ENCODE data around the gene TNNC2. TPM values are rescaled to one million over a fixed set of nuclear protein-coding genes. Genes with fewer than 3 reads are reported as not detected.

TNNC2 gene
- total RNA-seq, 2 experiments from 2014 or later = not detected

GRCh38 chr20:45788351-45788750, 38.8 kb downstream of the TNNC2 start:
- Histone ChIP-seq H3K36me3 (ENCODE audit: insufficient read depth, low read length) (no peaks in the 10 kb centered on the region), H3K9me3 (ENCODE audit: low read length) (no peaks in the 10 kb centered on the region), H4K20me1 (ENCODE audit: insufficient read depth, low read length) (no peaks in the 10 kb centered on the region), H3K4me2 (ENCODE audit: low read length) (no peak overlapping the region), H3K27ac (ENCODE audit: low read depth, low read length, poor library complexity, severe bottlenecking) (no peak overlapping the region), H3K9me2 (ENCODE audit: insufficient read depth, low read length) (no peaks in the 10 kb centered on the region), H3K4me3 (ENCODE audit: low read depth, low read length, poor library complexity, severe bottlenecking) (no peak overlapping the region), H3K79me2 (ENCODE audit: insufficient read depth, low read depth, low read length) (peaks cover 7% of the 10 kb centered on the region; the same call in 1 of the 2 replicates), H2AFZ (ENCODE audit: low read length) (no peak overlapping the region), H3K4me1 (ENCODE audit: insufficient read depth, low read length, poor library complexity, severe bottlenecking) (peaks cover 14% of the 10 kb centered on the region)
- ChIA-PET CTCF (ENCODE audit: unreplicated experiment) (interaction anchor here (0.6 kb wide), 1 partner anchor 957 kb away, joined by 8 read pairs; no protein-coding TSS in a partner anchor), POLR2A (no interaction called here)
- TF ChIP-seq CTCF (conservative IDR thresholded peaks at IDR 0.05; ENCODE audit: low read length) = no peak
- no peak for TF ChIP-seq EZH2phosphoT487 (IDR thresholded peaks at IDR 0.05; ENCODE audit: borderline replicate concordance, low read depth, low read length)
- no peak for DNase-seq (ENCODE audit: low spot score)
- no TSS peak for BruUV-seq (replicated peaks)
- intact Hi-C loops (cut with micrococcal nuclease; ENCODE audit: unreplicated experiment) = no loop called here

- ChIA-PET POLR2A (no interaction called here), CTCF (ENCODE audit: unreplicated experiment) (interaction anchor here (1.1 kb wide), 1 partner anchor 12 kb away, joined by 3 read pairs; no protein-coding TSS in a partner anchor)
- Histone ChIP-seq H4K20me1 (ENCODE audit: insufficient read depth, low read length) (no peaks in the 10 kb centered on the region), H3K4me1 (ENCODE audit: insufficient read depth, low read length, poor library complexity, severe bottlenecking) (peaks cover 11% of the 10 kb centered on the region), H3K9me3 (ENCODE audit: low read length) (no peaks in the 10 kb centered on the region), H3K27ac (ENCODE audit: low read depth, low read length, poor library complexity, severe bottlenecking) (no peak overlapping the region), H3K36me3 (ENCODE audit: insufficient read depth, low read length) (no peaks in the 10 kb centered on the region), H3K4me2 (ENCODE audit: low read length) (no peak overlapping the region), H2AFZ (ENCODE audit: low read length) (no peak overlapping the region), H3K4me3 (ENCODE audit: low read depth, low read length, poor library complexity, severe bottlenecking) (no peak overlapping the region), H3K9me2 (ENCODE audit: insufficient read depth, low read length) (no peaks in the 10 kb centered on the region), H3K79me2 (ENCODE audit: insufficient read depth, low read depth, low read length) (no peaks in the 10 kb centered on the region)
- no TSS peak for BruUV-seq (replicated peaks)
- no peak for DNase-seq (ENCODE audit: low spot score)
- intact Hi-C loops (cut with micrococcal nuclease; ENCODE audit: unreplicated experiment) = no loop called here
- TF ChIP-seq EZH2phosphoT487 (IDR thresholded peaks at IDR 0.05; ENCODE audit: borderline replicate concordance, low read depth, low read length) = no peak
- no peak for TF ChIP-seq CTCF (conservative IDR thresholded peaks at IDR 0.05; ENCODE audit: low read length)
These were observed 43.3 kb downstream of the TNNC2 start for GRCh38 chr20:45783656-45784294.

GRCh38 chr20:45782890-45783289, 44.2 kb downstream of the TNNC2 start:
- no peaks in the 10 kb centered on the region for H4K20me1 ChIP-seq (ENCODE audit: insufficient read depth, low read length)
- H2AFZ ChIP-seq (ENCODE audit: low read length) = no peak overlapping the region
- POLR2A ChIA-PET = no interaction called here
- no peaks in the 10 kb centered on the region for H3K9me2 ChIP-seq (ENCODE audit: insufficient read depth, low read length)
- intact Hi-C loops (cut with micrococcal nuclease; ENCODE audit: unreplicated experiment) = no loop called here
- TF ChIP-seq CTCF (conservative IDR thresholded peaks at IDR 0.05; ENCODE audit: low read length) = no peak
- no TSS peak for BruUV-seq (replicated peaks)
- no peak overlapping the region for H3K4me3 ChIP-seq (ENCODE audit: low read depth, low read length, poor library complexity, severe bottlenecking)
- H3K27ac ChIP-seq (ENCODE audit: low read depth, low read length, poor library complexity, severe bottlenecking) = no peak overlapping the region
- H3K4me1 ChIP-seq (ENCODE audit: insufficient read depth, low read length, poor library complexity, severe bottlenecking) = peaks cover 7% of the 10 kb centered on the region
- no peaks in the 10 kb centered on the region for H3K79me2 ChIP-seq (ENCODE audit: insufficient read depth, low read depth, low read length)
- no peak overlapping the region for H3K4me2 ChIP-seq (ENCODE audit: low read length)
- no peaks in the 10 kb centered on the region for H3K36me3 ChIP-seq (ENCODE audit: insufficient read depth, low read length)
- no peak for DNase-seq (ENCODE audit: low spot score)
- CTCF ChIA-PET (ENCODE audit: unreplicated experiment) = no interaction called here
- H3K9me3 ChIP-seq (ENCODE audit: low read length) = no peaks in the 10 kb centered on the region

Measured in OCI-LY7 (cell line).